H1 (cell line): ENCODE data around the gene KIF26B. TPM values are rescaled to one million over a fixed set of nuclear protein-coding genes. Genes with fewer than 3 reads are reported as not detected.

Source experiments
- CTCF ChIA-PET: fragments of 300-600 bp; sonication (Branson Sonifier 250); formaldehyde crosslinking; loops from one replicate; lab custom pipeline; 2021; ENCODE audit not compliant: partially characterized antibody; lab: Charles Lee
- POLR2A ChIA-PET: fragments of 300-600 bp; sonication (Branson Sonifier 250); formaldehyde crosslinking; loops from one replicate; lab custom pipeline; 2021; ENCODE audit warnings: inconsistent platforms; ENCODE audit not compliant: partially characterized antibody; lab: Charles Lee
- DNase-seq, 2 experiments: peaks; one replicate each; pipeline versions ENCODE4 v3.0.0 to v3.0.0-alpha.2; 2010 to 2022; ENCODE audit warnings: low spot score in 2 of 2, low read depth in 1 of 2, mixed read lengths in 1 of 2
- FAIRE-seq: peaks from 2 replicates; lab custom pipeline; 2011; peaks lifted over from hg19 to GRCh38; lab: Jason Lieb, UNC
- H2AFZ ChIP-seq: 2 replicates; pipeline ENCODE4 v1.8.1; 2012; ENCODE audit warnings: low read length, inconsistent platforms
- H2AK5ac ChIP-seq: 2 replicates; pipeline ENCODE4 v1.6.1; 2013; ENCODE audit warnings: low read depth, low read length
- H2BK120ac ChIP-seq: replicated peaks from 2 replicates; pipeline ENCODE3; 2013; ENCODE audit warnings: low read depth, low read length, inconsistent platforms
- H2BK12ac ChIP-seq: 2 replicates; pipeline ENCODE4 v1.6.1; 2013; ENCODE audit warnings: low read depth, low read length
- H2BK15ac ChIP-seq: 2 replicates; pipeline ENCODE4 v1.6.1; 2013; ENCODE audit warnings: low read length
- H2BK20ac ChIP-seq: 2 replicates; pipeline ENCODE4 v1.6.1; 2013; ENCODE audit warnings: low read length
- H2BK5ac ChIP-seq: 2 replicates; pipeline ENCODE4 v1.6.1; 2013; ENCODE audit warnings: low read depth, low read length
- H3K14ac ChIP-seq: 2 replicates; pipeline ENCODE4 v1.6.1; 2013; ENCODE audit warnings: inconsistent platforms; ENCODE audit not compliant: insufficient read length
- H3K18ac ChIP-seq: 2 replicates; pipeline ENCODE4 v1.6.1; 2013; ENCODE audit warnings: low read length; ENCODE audit errors: extremely low read depth
- H3K23ac ChIP-seq: 2 replicates; pipeline ENCODE4 v1.6.1; 2013; ENCODE audit warnings: inconsistent platforms; ENCODE audit not compliant: insufficient read length
- H3K23me2 ChIP-seq: 2 replicates; pipeline ENCODE4 v1.6.1; 2013; ENCODE audit warnings: low read depth, low read length
- H3K27ac ChIP-seq: 2 replicates; pipeline ENCODE4 v1.6.1; 2011; ENCODE audit warnings: low read depth, low read length, inconsistent platforms
- H3K27me3 ChIP-seq, 4 experiments: replicated peaks in 1 of 4; 1 replicate in 1 of 4; 2 replicates in 3 of 4; pipeline versions ENCODE4 v1.6.1 to v1.8.1; 2011 to 2013; ENCODE audit warnings: low read length in 3 of 4, mild to moderate bottlenecking in 3 of 4, inconsistent platforms in 2 of 4, mixed read lengths in 2 of 4, moderate library complexity in 1 of 4; ENCODE audit not compliant: control insufficient read depth in 3 of 4, insufficient read depth in 3 of 4; ENCODE audit errors: extremely low read depth in 1 of 4
- H3K36me3 ChIP-seq, 4 experiments: 2 replicates each; pipeline versions ENCODE4 v1.6.1 to v1.8.1; 2011 to 2013; ENCODE audit warnings: mild to moderate bottlenecking in 4 of 4, low read length in 3 of 4, moderate library complexity in 2 of 4, control low read depth in 1 of 4, inconsistent platforms in 1 of 4; ENCODE audit not compliant: insufficient read depth in 4 of 4, control insufficient read depth in 2 of 4
- H3K4ac ChIP-seq: replicated peaks from 2 replicates; pipeline ENCODE3; 2013; ENCODE audit warnings: low read length, low read depth, mixed read lengths, inconsistent platforms; ENCODE audit not compliant: insufficient read length
- H3K4me1 ChIP-seq, 4 experiments: replicated peaks in 1 of 4; 1 replicate in 1 of 4; 2 replicates in 3 of 4; pipeline versions ENCODE4 v1.6.1 to v1.8.1; 2011 to 2013; ENCODE audit warnings: low read length in 3 of 4, inconsistent platforms in 2 of 4, mixed read lengths in 1 of 4; ENCODE audit not compliant: insufficient read depth in 4 of 4, control insufficient read depth in 3 of 4
- H3K4me2 ChIP-seq, 2 experiments: 2 replicates each; pipeline versions ENCODE4 v1.6.1 to v1.8.1; 2011 to 2013; ENCODE audit warnings: low read depth in 2 of 2, low read length in 2 of 2, control low read depth in 1 of 2, inconsistent platforms in 1 of 2, mild to moderate bottlenecking in 1 of 2; ENCODE audit not compliant: insufficient read depth in 1 of 2
- H3K4me3 ChIP-seq, 4 experiments: fragments of 200-600, 300-600 bp in 1 of 4; sonication (generic), shearing (Covaris generic), sonication (Bioruptor Twin) in 1 of 4; 2 replicates each; pipeline versions ENCODE4 v1.5.1 to v1.8.1; 2011 to 2016; ENCODE audit warnings: low read length in 4 of 4, low read depth in 3 of 4, control low read depth in 2 of 4, inconsistent platforms in 2 of 4, mild to moderate bottlenecking in 2 of 4, mixed read lengths in 1 of 4, moderate library complexity in 1 of 4; ENCODE audit not compliant: insufficient read depth in 2 of 4; ENCODE audit errors: extremely low read depth in 1 of 4
- H3K56ac ChIP-seq: replicated peaks from 2 replicates; pipeline ENCODE3; 2013; ENCODE audit warnings: low read depth, mild to moderate bottlenecking, mixed read lengths, low read length, inconsistent platforms; ENCODE audit not compliant: insufficient read length
- H3K79me1 ChIP-seq: 2 replicates; pipeline ENCODE4 v1.6.1; 2013; ENCODE audit warnings: low read depth, low read length, control low read depth
- H3K79me2 ChIP-seq, 2 experiments: 2 replicates each; pipeline versions ENCODE4 v1.6.1 to v1.8.1; 2012 to 2013; ENCODE audit warnings: low read length in 2 of 2, mild to moderate bottlenecking in 2 of 2, inconsistent platforms in 1 of 2; ENCODE audit not compliant: insufficient read depth in 2 of 2, control insufficient read depth in 1 of 2
- H3K9ac ChIP-seq, 4 experiments: replicated peaks in 1 of 4; 1 replicate in 1 of 4; 2 replicates in 3 of 4; pipeline versions ENCODE4 v1.6.1 to v1.8.1; 2011 to 2013; ENCODE audit warnings: low read depth in 3 of 4, low read length in 3 of 4, control low read depth in 2 of 4, mild to moderate bottlenecking in 2 of 4, moderate library complexity in 2 of 4, inconsistent platforms in 1 of 4; ENCODE audit errors: extremely low read depth in 1 of 4
- H3K9me3 ChIP-seq, 2 experiments: 2 replicates each; pipeline versions ENCODE4 v1.6.1 to v1.8.1; 2012 to 2013; ENCODE audit warnings: mild to moderate bottlenecking in 2 of 2, moderate library complexity in 2 of 2, control low read depth in 1 of 2, inconsistent platforms in 1 of 2, low read depth in 1 of 2, low read length in 1 of 2, mixed read lengths in 1 of 2; ENCODE audit not compliant: insufficient read depth in 2 of 2
- H4K20me1 ChIP-seq, 2 experiments: replicated peaks in 1 of 2; 2 replicates each; pipeline versions ENCODE3 to v1.8.1; 2011 to 2013; ENCODE audit warnings: inconsistent platforms in 2 of 2, low read length in 2 of 2, mild to moderate bottlenecking in 1 of 2; ENCODE audit not compliant: insufficient read depth in 2 of 2, control insufficient read depth in 1 of 2
- H4K5ac ChIP-seq: 2 replicates; pipeline ENCODE4 v1.6.1; 2013; ENCODE audit warnings: low read length, low read depth, mixed read lengths, inconsistent platforms; ENCODE audit not compliant: insufficient read length
- H4K8ac ChIP-seq: 2 replicates; pipeline ENCODE4 v1.8.0; 2013; ENCODE audit warnings: mild to moderate bottlenecking, moderate library complexity, low read length, inconsistent platforms; ENCODE audit not compliant: insufficient read depth; ENCODE audit errors: extremely low read depth
- H4K91ac ChIP-seq: replicated peaks from 2 replicates; pipeline ENCODE3; 2013; ENCODE audit warnings: low read length, mixed read lengths, inconsistent platforms; ENCODE audit not compliant: insufficient read length
- BACH1 ChIP-seq: IDR thresholded peaks from 2 replicates; pipeline ENCODE4 v1.6.1; 2012; ENCODE audit warnings: low read length, improper control_type of control experiment
- CHD1 ChIP-seq: IDR thresholded peaks from 2 replicates; pipeline ENCODE4 v1.6.1; 2012; ENCODE audit warnings: low read depth, low read length, improper control_type of control experiment
- CTBP2 ChIP-seq: IDR thresholded peaks from 2 replicates; pipeline ENCODE4 v1.7.0; 2011; ENCODE audit warnings: borderline replicate concordance, mild to moderate bottlenecking, moderate library complexity, mixed read lengths, low read length; ENCODE audit not compliant: insufficient read depth, insufficient read length
- EZH2 ChIP-seq: fragments of 200-600 bp; sonication (generic); IDR thresholded peaks from 2 replicates; pipeline ENCODE4 v1.7.1; 2012; ENCODE audit warnings: low read depth, mild to moderate bottlenecking, moderate library complexity, low read length, inconsistent platforms; ENCODE audit not compliant: severe bottlenecking
- GABPA ChIP-seq: IDR thresholded peaks from 2 replicates; pipeline ENCODE4 v1.6.1; 2011; ENCODE audit warnings: mild to moderate bottlenecking, low read length, moderate library complexity, borderline replicate concordance; ENCODE audit not compliant: insufficient read depth
- HDAC6 ChIP-seq: IDR thresholded peaks from one replicate; pipeline ENCODE4 v1.7.1; 2012; ENCODE audit warnings: low read depth, mild to moderate bottlenecking, inconsistent platforms, low read length, moderate library complexity
- KDM5A ChIP-seq: fragments of 200-600 bp; IDR thresholded peaks from 2 replicates; pipeline ENCODE4 v1.7.1; 2012; ENCODE audit warnings: mild to moderate bottlenecking, low read length, inconsistent platforms, mixed read lengths
- MAFK ChIP-seq: IDR thresholded peaks from 2 replicates; pipeline ENCODE4 v1.6.1; 2012; ENCODE audit warnings: low read depth, mild to moderate bottlenecking, improper control_type of control experiment, low read length
- POU5F1 ChIP-seq: IDR thresholded peaks from 2 replicates; pipeline ENCODE4 v1.6.1; 2011; ENCODE audit warnings: low read depth, mild to moderate bottlenecking, low read length, moderate library complexity
- RAD21 ChIP-seq, 2 experiments: IDR thresholded peaks in 1 of 2; conservative IDR thresholded peaks in 1 of 2; 2 replicates each; pipeline ENCODE4 v1.6.1; 2011; ENCODE audit warnings: low read depth in 2 of 2, low read length in 2 of 2, improper control_type of control experiment in 1 of 2, inconsistent platforms in 1 of 2, mild to moderate bottlenecking in 1 of 2, moderate library complexity in 1 of 2
- SRF ChIP-seq: IDR thresholded peaks from 2 replicates; pipeline ENCODE4 v1.6.1; 2011; ENCODE audit warnings: mild to moderate bottlenecking, low read depth, low read length, moderate library complexity
- WGBS, 2 experiments: shearing (Covaris generic) in 1 of 2; methylation state at CpG; one replicate each; pipeline versions ENCODE4 v1.1.6 to v1.1.7; 2013 to 2015; ENCODE audit warnings: low lambda C conversion rate in 2 of 2, mixed read lengths in 2 of 2, inconsistent platforms in 1 of 2, low coverage in 1 of 2, missing lambda C conversion rate in 1 of 2; ENCODE audit not compliant: insufficient replicate concordance in 2 of 2, insufficient coverage in 1 of 2, insufficient read length in 1 of 2; ENCODE audit errors: extremely low coverage in 1 of 2, missing lambda C conversion rate in 1 of 2; 5-methylcytosine and 5-hydroxymethylcytosine counted together
- polyA plus RNA-seq, 7 experiments: library from polyadenylated mRNA; depleted of rRNA in 3 of 7; stranded (reverse) in 5 of 7; unstranded in 2 of 7; fragments of >200 nt in 5 of 7; fragments of 200-250 nt in 2 of 7; gene quantifications; 1 replicate in 5 of 7; 2 replicates in 1 of 7; 4 replicates in 1 of 7; pipeline versions ENCODE4 v1.2.1 to v1.2.3, GENCODE V29; 2011 to 2013; ENCODE audit warnings: missing spikeins in 2 of 7, mixed read lengths in 2 of 7
- total RNA-seq: library from RNA; stranded (reverse); fragmentation: NEBNext Ultra II Directional; extraction: Animal tissue kit (Norgen Biotek cat#: 25700); gene quantifications from 2 replicates; pipeline ENCODE4 v1.2.1, GENCODE V29; 2021
- TF ChIP-seq, protein P1 (sequence below): IDR thresholded peaks from 2 replicates; pipeline ENCODE4 v1.6.1; 2012; ENCODE audit warnings: inconsistent platforms

Gene KIF26B
- total and polyA plus RNA-seq, 2 of the 8 experiments (the other 6 are each of a cell fraction or from before 2014, with no cell fraction given) = 0.06 to 0.28 TPM

DNA sequence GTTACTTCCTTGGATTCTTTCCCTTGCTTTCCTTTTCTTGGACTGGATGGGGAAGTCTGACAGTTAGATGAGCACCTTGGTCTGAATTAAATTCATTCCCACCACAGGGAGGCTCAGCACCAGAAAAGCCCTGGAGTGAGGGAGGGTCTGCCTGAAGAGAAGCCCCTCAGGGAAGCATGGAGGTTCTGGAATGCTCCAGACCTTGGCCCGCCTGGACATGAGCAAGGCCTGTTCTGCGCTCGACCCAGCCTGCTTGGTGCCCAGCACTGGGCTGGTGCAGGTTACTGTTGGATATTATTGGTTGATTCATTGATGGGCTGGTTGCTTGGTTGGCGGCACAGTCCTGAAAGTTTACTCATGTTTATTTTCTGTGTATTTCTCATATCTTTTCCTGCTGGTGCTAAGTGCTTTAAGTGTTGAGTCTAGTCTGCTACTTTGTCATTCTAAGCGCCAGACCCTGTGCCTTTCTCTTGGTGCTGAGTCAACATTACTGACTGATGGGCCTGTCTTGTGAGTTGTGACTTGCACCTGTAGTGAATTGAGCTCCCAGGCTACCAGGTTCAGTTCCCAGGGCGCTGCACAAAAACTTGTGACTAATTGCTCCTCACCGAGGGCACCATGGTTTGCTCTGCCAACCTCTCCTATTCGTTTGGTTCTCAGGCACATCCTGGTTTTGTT, 538.5 kb downstream of the KIF26B start:
- Histone ChIP-seq H3K79me1 (no peaks in the 10 kb centered on the region), H2BK20ac (no peak overlapping the region), H3K79me2 (no peaks in the 10 kb centered on the region), H3K9ac (no peak overlapping the region), H2BK12ac (no peak overlapping the region), H4K5ac (no peak overlapping the region), H4K8ac (no peak overlapping the region), H3K27ac (no peak overlapping the region), H2AK5ac (no peak overlapping the region), H2BK120ac (no peak overlapping the region), H3K36me3 (no peaks in the 10 kb centered on the region), H2BK5ac (no peak overlapping the region), H2BK15ac (no peak overlapping the region), H3K4me3 (no peak overlapping the region), H2AFZ (no peak overlapping the region), H3K27me3 (peaks cover 0 to 10% (median 3%) of the 10 kb centered on the region in 4 experiments; a peak in 4 of 7 replicates), H4K20me1 (no peaks in the 10 kb centered on the region), H3K4me2 (no peak overlapping the region), H3K56ac (no peak overlapping the region), H3K4me1 (no peaks in the 10 kb centered on the region), H3K9me3 (no peaks in the 10 kb centered on the region), H3K23me2 (no peaks in the 10 kb centered on the region; the same call in 1 of the 2 replicates), H4K91ac (no peak overlapping the region), H3K14ac (no peak overlapping the region), H3K18ac (no peak overlapping the region), H3K23ac (no peak overlapping the region), H3K4ac (no peak overlapping the region)
- no peak for FAIRE-seq
- DNase-seq = no peak
- ChIA-PET POLR2A (no interaction called here), CTCF (interaction anchor here (0.7 to 2.1 kb wide), 4 partner anchors 8 to 165 kb away, joined by 3 to 6 read pairs (median 3); no protein-coding TSS in a partner anchor)
- 81% methylated on average over 8 of the region's 8 CpGs; no CpG with 5 or more reads in 1 of the 2 experiments for WGBS, 2 experiments
- no peak for TF ChIP-seq CHD1
- no peak for TF ChIP-seq MAFK
- TF ChIP-seq, protein P1, sequence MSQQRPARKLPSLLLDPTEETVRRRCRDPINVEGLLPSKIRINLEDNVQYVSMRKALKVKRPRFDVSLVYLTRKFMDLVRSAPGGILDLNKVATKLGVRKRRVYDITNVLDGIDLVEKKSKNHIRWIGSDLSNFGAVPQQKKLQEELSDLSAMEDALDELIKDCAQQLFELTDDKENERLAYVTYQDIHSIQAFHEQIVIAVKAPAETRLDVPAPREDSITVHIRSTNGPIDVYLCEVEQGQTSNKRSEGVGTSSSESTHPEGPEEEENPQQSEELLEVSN = no peak
- TF ChIP-seq KDM5A = no peak
- TF ChIP-seq CTBP2 = no peak
- TF ChIP-seq BACH1 = no peak
- no peak for TF ChIP-seq EZH2
- no peak for TF ChIP-seq SRF
- no peak for TF ChIP-seq POU5F1
- no peak for TF ChIP-seq RAD21 (IDR thresholded peaks at IDR 0.05 in 1 of 2, conservative IDR thresholded peaks at IDR 0.05 in 1 of 2; ENCODE audit: low read depth in 2 of 2, low read length in 2 of 2)
- TF ChIP-seq HDAC6 = no peak
- TF ChIP-seq GABPA = no peak
